Testis (tissue), 2 donors: ENCODE measurements around the gene PLCH2.

ENCODE experiments used
- CTCF ChIP-seq, 3 experiments: fragments of 450-650 bp in 2 of 3; fragments of 200-600 bp in 1 of 3; sonication (generic) in 1 of 3; IDR thresholded peaks; one replicate each; pipeline ENCODE4 v1.5.1; 2016 to 2019; ENCODE audit warnings: antibody characterized with exemption in 3 of 3, mild to moderate bottlenecking in 2 of 3, moderate library complexity in 1 of 3
- POLR2A ChIP-seq: fragments of 450-650 bp; IDR thresholded peaks from one replicate; pipeline ENCODE4 v1.6.1; 2017; ENCODE audit warnings: antibody characterized with exemption, mild to moderate bottlenecking, moderate library complexity

- no peak for TF ChIP-seq CTCF (IDR thresholded peaks at IDR 0.05)
- no peak for TF ChIP-seq POLR2A
These were observed 5.0 kb upstream of the PLCH2 start for GRCh38 chr1:2471159-2471471.
